OCI-LY7 (cell line): Measurements from ENCODE around the gene TAOK3. TPM values are rescaled to one million over a fixed set of nuclear protein-coding genes. Genes with fewer than 3 reads are reported as not detected.

Source experiments
- BruUV-seq: library from RNA; stranded (reverse); fragments of 400-500 nt; replicated peaks from 2 replicates; lab custom pipeline; 2021; lab: Mats Ljungman, UMichigan
- CTCF ChIA-PET: fragments of 300-600 bp; sonication (Branson Sonifier 250); formaldehyde crosslinking; loops from one replicate; lab custom pipeline; 2022; ENCODE audit warnings: antibody characterized with exemption; ENCODE audit not compliant: unreplicated experiment; lab: Charles Lee
- POLR2A ChIA-PET: fragments of 300-600 bp; sonication (Branson Sonifier 250); formaldehyde crosslinking; loops from one replicate; lab custom pipeline; 2022; ENCODE audit warnings: antibody characterized with exemption; lab: Charles Lee
- DNase-seq: peaks from one replicate; pipeline ENCODE4 v3.0.0-alpha.2; 2015; ENCODE audit warnings: low spot score
- H2AFZ ChIP-seq: fragments of 200-600 bp; sonication (generic), shearing (Covaris generic); 2 replicates; pipeline ENCODE4 v1.6.1; 2014; ENCODE audit warnings: mild to moderate bottlenecking, antibody characterized with exemption, low read length, moderate library complexity
- H3K27ac ChIP-seq: fragments of 200-600 bp; sonication (generic); 2 replicates; pipeline ENCODE4 v1.5.1; 2014; ENCODE audit warnings: mixed run types, low read depth, mild to moderate bottlenecking, moderate library complexity, low read length, inconsistent platforms; ENCODE audit not compliant: poor library complexity, severe bottlenecking
- H3K36me3 ChIP-seq: fragments of 200-600 bp; sonication (generic); 2 replicates; pipeline ENCODE4 v1.6.1; 2014; ENCODE audit warnings: mild to moderate bottlenecking, antibody characterized with exemption, low read length, moderate library complexity, mixed read lengths; ENCODE audit not compliant: insufficient read depth
- H3K4me1 ChIP-seq: fragments of 200-600 bp; sonication (generic); 2 replicates; pipeline ENCODE4 v1.5.1; 2014; ENCODE audit warnings: mild to moderate bottlenecking, low read length; ENCODE audit not compliant: insufficient read depth, poor library complexity, severe bottlenecking
- H3K4me2 ChIP-seq: fragments of 200-600 bp; sonication (generic); 2 replicates; pipeline ENCODE4 v1.6.1; 2014; ENCODE audit warnings: mild to moderate bottlenecking, low read length
- H3K4me3 ChIP-seq: fragments of 200-600 bp; sonication (generic); 2 replicates; pipeline ENCODE4 v1.5.1; 2014; ENCODE audit warnings: mild to moderate bottlenecking, low read depth, low read length; ENCODE audit not compliant: poor library complexity, severe bottlenecking
- H3K79me2 ChIP-seq: fragments of 200-600 bp; sonication (generic); 2 replicates; pipeline ENCODE4 v1.6.1; 2016; ENCODE audit warnings: low read depth, mild to moderate bottlenecking, low read length, moderate library complexity, mixed read lengths; ENCODE audit not compliant: insufficient read depth
- H3K9me2 ChIP-seq: fragments of 200-600 bp; sonication (generic); 2 replicates; pipeline ENCODE4 v1.6.1; 2016; ENCODE audit warnings: mild to moderate bottlenecking, low read length, mixed read lengths; ENCODE audit not compliant: insufficient read depth
- H3K9me3 ChIP-seq: fragments of 200-600 bp; sonication (generic); 2 replicates; pipeline ENCODE4 v1.6.1; 2014; ENCODE audit warnings: mild to moderate bottlenecking, mixed run types, low read length, mixed read lengths
- H4K20me1 ChIP-seq: fragments of 200-600 bp; sonication (generic); 2 replicates; pipeline ENCODE4 v1.6.1; 2014; ENCODE audit warnings: mild to moderate bottlenecking, antibody characterized with exemption, low read length, moderate library complexity, mixed read lengths; ENCODE audit not compliant: insufficient read depth
- CTCF ChIP-seq: fragments of 200-600 bp; sonication (generic); conservative IDR thresholded peaks from 2 replicates; pipeline ENCODE4 v1.5.1; 2014; ENCODE audit warnings: mild to moderate bottlenecking, antibody characterized with exemption, low read length, moderate library complexity, mixed read lengths
- EZH2phosphoT487 ChIP-seq: fragments of 200-600 bp; sonication (generic); IDR thresholded peaks from 2 replicates; pipeline ENCODE4 v1.6.1; 2018; ENCODE audit warnings: low read depth, borderline replicate concordance, mild to moderate bottlenecking, mixed run types, antibody characterized with exemption, low read length, moderate library complexity, mixed read lengths
- intact Hi-C: fragments of 100-400 bp; cut with micrococcal nuclease; formaldehyde crosslinking; loops from one replicate; pipeline ENCODE4 v1.10.0; 2022; ENCODE audit not compliant: unreplicated experiment
- total RNA-seq, 2 experiments: library from RNA; depleted of rRNA in 1 of 2; stranded (reverse); fragments of >200 nt in 1 of 2; shearing (Covaris generic) in 1 of 2; gene quantifications; 2 replicates each; pipeline ENCODE4 v1.2.3, GENCODE V29; 2014 to 2022

The TAOK3 gene
- total RNA-seq, 2 experiments from 2014 or later, result 30.7 to 56.0 TPM

DNA sequence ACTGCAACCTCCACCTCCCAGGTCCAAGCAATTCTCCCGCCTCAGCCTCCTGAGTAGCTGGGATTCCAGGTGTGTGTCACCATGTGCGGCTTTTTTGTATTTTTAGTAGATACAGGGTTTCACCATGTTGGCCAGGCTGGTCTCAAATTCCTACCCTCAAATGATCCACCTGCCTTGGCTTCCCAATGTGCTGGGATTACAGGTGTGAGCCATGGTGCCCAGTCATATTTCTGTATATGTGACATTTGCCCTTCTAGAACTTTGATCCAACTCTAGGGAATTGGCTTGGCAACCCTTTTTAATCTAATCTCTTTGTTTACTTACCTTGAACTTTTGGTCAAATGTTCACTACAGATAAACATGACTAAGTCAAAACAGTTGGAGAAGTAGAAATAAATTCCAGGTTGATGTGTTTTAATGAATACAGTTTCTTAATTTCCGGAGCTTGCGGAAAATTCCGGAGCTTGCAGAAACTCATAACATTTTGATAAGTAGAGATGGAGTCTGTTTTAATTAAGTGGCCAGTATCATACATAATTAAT is 248.3 kb downstream of the TAOK3 start:
- intact Hi-C loops, result no loop called here
- H3K4me3 ChIP-seq, result no peak overlapping the region
- H3K9me2 ChIP-seq, result no peaks in the 10 kb centered on the region
- no peaks in the 10 kb centered on the region for H3K36me3 ChIP-seq
- no peaks in the 10 kb centered on the region for H3K9me3 ChIP-seq
- no peak overlapping the region for H3K27ac ChIP-seq
- ChIA-PET POLR2A (interaction anchor here (2.0 kb wide), 1 partner anchor 11 kb away, joined by 11 read pairs; the partner anchor contains the start of gene PEBP1), CTCF (no interaction called here)
- no peak for DNase-seq
- H3K79me2 ChIP-seq, result no peaks in the 10 kb centered on the region
- TF ChIP-seq CTCF, result no peak
- TF ChIP-seq EZH2phosphoT487, result no peak
- no peak overlapping the region for H3K4me2 ChIP-seq
- peaks cover 5% of the 10 kb centered on the region for H3K4me1 ChIP-seq
- no TSS peak for BruUV-seq
- no peak overlapping the region for H2AFZ ChIP-seq
- no peaks in the 10 kb centered on the region for H4K20me1 ChIP-seq

DNA sequence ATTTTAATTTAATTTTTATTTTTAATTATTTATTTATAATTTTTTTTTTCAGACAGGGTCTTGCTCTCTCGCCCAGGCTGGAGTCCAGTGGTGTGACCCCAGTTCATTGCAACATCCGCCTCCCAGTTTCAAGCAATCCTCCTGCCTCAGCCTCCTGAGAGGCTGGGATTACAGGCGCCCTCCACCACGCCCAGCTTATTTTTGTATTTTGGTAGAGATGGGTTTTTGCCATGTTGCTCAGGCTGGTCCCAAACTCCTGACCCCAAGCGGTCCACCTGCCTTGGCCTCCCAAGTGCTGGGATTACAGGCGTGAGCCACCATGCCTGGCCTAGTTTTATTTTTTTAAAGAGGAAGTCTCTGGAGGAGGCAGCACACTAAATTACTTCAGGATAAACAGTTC is 250.4 kb downstream of the TAOK3 start:
- Histone ChIP-seq H4K20me1 (no peaks in the 10 kb centered on the region), H3K4me2 (no peak overlapping the region), H3K9me3 (no peaks in the 10 kb centered on the region), H3K79me2 (no peaks in the 10 kb centered on the region), H2AFZ (no peak overlapping the region), H3K4me1 (peaks cover 5% of the 10 kb centered on the region), H3K4me3 (no peak overlapping the region), H3K9me2 (no peaks in the 10 kb centered on the region), H3K36me3 (no peaks in the 10 kb centered on the region), H3K27ac (no peak overlapping the region)
- DNase-seq, result no peak
- BruUV-seq, result no TSS peak
- TF ChIP-seq CTCF (no peak), EZH2phosphoT487 (no peak)
- POLR2A ChIA-PET, result no interaction called here
- CTCF ChIA-PET, result no interaction called here
- intact Hi-C loops, result no loop called here
